Fibroblast of the aortic adventitia (primary cell): ENCODE results near the gene DHX58. TPM values are rescaled to one million over a fixed set of nuclear protein-coding genes. Genes with fewer than 3 reads are reported as not detected.

ENCODE experiments used
- DNase-seq: peaks from one replicate; pipeline ENCODE4 v3.0.0-alpha.2; 2010; ENCODE audit warnings: low read depth
- H3K4me3 ChIP-seq: 2 replicates; pipeline ENCODE4 v1.5.1; 2011; ENCODE audit warnings: low read depth, mild to moderate bottlenecking, control low read depth, low read length, moderate library complexity
- CTCF ChIP-seq: IDR thresholded peaks from 2 replicates; pipeline ENCODE4 v1.5.1; 2011; ENCODE audit warnings: mild to moderate bottlenecking, low read length, control low read depth, inconsistent platforms; ENCODE audit not compliant: insufficient read depth
- total RNA-seq: library from RNA; depleted of rRNA; stranded (reverse); fragments of >200 nt; gene quantifications from 2 replicates; pipeline ENCODE4 v1.2.3, GENCODE V29; 2012; ENCODE audit warnings: low replicate concordance

DHX58 gene
- total RNA-seq, 1 donor, result 11.3 TPM

- no peak for TF ChIP-seq CTCF
- H3K4me3 ChIP-seq, result no peak overlapping the region
- DNase-seq, result no peak
Measured at GRCh38 chr17:42059815-42060214, 52.7 kb downstream of the DHX58 start.

DNA sequence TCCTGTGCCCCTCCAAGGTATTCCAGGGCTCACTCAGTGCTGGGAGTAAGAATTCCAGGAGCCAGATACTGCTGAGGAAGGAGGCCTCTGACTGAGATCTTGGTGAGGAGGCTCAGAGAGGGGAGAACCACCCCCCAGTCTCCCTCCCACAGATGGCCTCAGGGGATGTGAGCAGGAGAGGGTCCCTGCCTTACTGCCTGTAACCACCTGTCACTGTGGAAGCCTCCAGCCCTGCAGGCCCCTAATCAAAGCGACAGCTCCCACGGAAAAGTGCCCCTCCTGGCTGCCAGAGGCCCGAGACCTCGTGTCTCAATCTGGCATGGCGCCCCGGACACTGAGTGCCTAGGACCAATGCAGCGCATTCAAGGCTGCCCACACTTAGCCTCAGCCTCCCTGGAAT, 54.5 kb downstream of the DHX58 start:
- TF ChIP-seq CTCF, result no peak
- DNase-seq, result no peak
- H3K4me3 ChIP-seq, result no peak overlapping the region

GRCh38 chr17:42056635-42057034, 55.9 kb downstream of the DHX58 start:
- no peak for DNase-seq
- TF ChIP-seq CTCF, result no peak
- H3K4me3 ChIP-seq, result no peak overlapping the region

- no peak overlapping the region for H3K4me3 ChIP-seq
- no peak for TF ChIP-seq CTCF
- no peak for DNase-seq
Measured at GRCh38 chr17:42055496-42055895, 57.0 kb downstream of the DHX58 start.

- TF ChIP-seq CTCF, result no peak
- DNase-seq, result no peak
- no peak overlapping the region for H3K4me3 ChIP-seq
Measured at GRCh38 chr17:42055027-42055426, 57.5 kb downstream of the DHX58 start.

DNA sequence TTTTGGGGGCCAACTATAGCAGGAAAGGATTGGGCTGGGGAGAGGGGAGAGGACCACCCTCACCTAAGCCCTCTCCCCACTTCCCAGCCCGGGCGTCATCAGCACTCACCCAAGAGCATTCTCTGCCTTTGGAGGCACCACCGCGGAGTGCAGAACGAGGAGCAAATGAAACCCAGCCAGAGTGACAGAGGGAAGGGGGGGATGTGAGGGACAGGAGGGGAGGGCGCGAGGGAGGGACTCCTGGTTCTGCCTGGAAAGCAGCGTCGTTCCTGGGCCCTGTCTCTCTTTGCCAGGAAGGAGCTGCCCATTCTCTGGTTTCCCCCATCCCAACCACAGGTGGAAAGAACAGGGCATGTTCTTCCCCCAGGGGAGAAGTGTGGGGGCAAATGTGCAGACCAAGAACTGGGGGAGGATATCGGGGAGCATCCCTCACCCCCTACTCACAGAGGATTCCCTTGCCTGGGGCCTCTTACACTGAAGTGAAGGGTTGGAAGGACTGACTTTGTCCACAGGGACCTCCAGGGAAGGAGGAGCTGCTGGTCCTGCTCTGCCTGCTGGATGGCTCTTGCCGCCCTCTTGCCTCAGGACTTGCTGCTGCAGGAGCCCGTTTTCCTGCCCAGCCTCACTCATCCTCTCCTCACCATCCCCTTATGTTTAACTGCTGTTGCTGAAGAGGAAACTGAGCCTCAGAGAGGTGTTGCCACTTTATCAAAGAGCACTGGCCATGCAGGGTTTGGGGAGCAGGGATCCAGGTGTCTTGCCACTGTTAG, 58.6 kb downstream of the DHX58 start:
- no peak for TF ChIP-seq CTCF
- H3K4me3 ChIP-seq, result no peak overlapping the region
- DNase-seq, result no peak
